Fibroblast of lung (primary cell): ENCODE measurements around the gene ZNF564.

Experiments
- EZH2 ChIP-seq: IDR thresholded peaks from 2 replicates; pipeline ENCODE4 v1.5.1; 2012; ENCODE audit warnings: low read length, control low read depth, mild to moderate bottlenecking; ENCODE audit errors: missing control alignments
- TF ChIP-seq, protein P1 (sequence below), 2 donors: IDR thresholded peaks in 1 of 2; conservative IDR thresholded peaks in 1 of 2; 1 replicate in 1 of 2; 2 replicates in 1 of 2; pipeline ENCODE4 v1.5.1; 2011 to 2012; ENCODE audit warnings: low read length in 2 of 2, control low read depth in 1 of 2, inconsistent platforms in 1 of 2, low read depth in 1 of 2, mild to moderate bottlenecking in 1 of 2

DNA sequence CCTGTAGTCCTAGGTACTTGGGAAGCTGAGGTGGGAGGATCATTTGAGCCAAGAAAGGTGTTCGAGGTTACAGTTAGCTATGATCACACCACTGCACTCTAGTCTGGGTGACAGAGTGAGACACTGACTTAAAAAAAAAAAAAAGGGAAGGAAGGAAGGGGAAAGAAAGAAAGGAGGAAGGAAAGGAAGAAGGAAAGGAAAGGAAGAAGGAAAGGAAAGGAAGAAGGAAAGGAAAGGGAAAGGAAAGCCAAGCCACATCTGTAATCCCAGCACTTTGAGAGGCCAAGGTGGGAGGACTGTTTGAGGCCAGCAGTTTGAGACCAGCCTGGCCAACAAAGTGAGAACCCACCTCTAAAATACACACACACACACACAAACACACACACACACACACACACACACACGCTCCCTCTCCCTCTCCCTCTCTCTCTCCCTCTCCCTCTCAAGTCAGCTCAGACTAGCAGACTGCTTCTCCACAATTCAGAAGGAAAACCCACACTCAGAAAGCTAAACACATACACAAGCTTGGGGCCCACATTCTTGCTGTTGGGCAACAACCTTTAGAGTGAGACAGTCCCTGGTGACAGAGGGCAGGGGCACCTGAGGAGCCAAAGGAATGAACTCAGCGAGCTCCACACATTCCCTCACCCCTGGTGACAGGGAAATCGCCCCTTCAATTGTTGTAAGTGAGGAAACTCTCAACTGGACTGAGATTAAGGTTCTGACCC is 69.3 kb downstream of the ZNF564 start:
- TF ChIP-seq, protein P1, sequence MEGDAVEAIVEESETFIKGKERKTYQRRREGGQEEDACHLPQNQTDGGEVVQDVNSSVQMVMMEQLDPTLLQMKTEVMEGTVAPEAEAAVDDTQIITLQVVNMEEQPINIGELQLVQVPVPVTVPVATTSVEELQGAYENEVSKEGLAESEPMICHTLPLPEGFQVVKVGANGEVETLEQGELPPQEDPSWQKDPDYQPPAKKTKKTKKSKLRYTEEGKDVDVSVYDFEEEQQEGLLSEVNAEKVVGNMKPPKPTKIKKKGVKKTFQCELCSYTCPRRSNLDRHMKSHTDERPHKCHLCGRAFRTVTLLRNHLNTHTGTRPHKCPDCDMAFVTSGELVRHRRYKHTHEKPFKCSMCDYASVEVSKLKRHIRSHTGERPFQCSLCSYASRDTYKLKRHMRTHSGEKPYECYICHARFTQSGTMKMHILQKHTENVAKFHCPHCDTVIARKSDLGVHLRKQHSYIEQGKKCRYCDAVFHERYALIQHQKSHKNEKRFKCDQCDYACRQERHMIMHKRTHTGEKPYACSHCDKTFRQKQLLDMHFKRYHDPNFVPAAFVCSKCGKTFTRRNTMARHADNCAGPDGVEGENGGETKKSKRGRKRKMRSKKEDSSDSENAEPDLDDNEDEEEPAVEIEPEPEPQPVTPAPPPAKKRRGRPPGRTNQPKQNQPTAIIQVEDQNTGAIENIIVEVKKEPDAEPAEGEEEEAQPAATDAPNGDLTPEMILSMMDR (conservative IDR thresholded peaks at IDR 0.05 in 1 of 2, IDR thresholded peaks at IDR 0.05 in 1 of 2; ENCODE audit: low read depth in 1 of 2, low read length in 2 of 2): no peak
- no peak for TF ChIP-seq EZH2
